HG03439 (cell line): Measurements from ENCODE around the gene CMSS1.

Source experiments
- ATAC-seq: cut with Tn5 transposase; IDR thresholded peaks from one replicate; pipeline ENCODE4 v1.9.1; 2021; ENCODE audit warnings: mild to moderate bottlenecking, moderate library complexity; ENCODE audit not compliant: unreplicated experiment

CMSS1 gene

GRCh38 chr3:99873269-99874102, 55.8 kb downstream of the CMSS1 start:
- ATAC-seq = no peak

DNA sequence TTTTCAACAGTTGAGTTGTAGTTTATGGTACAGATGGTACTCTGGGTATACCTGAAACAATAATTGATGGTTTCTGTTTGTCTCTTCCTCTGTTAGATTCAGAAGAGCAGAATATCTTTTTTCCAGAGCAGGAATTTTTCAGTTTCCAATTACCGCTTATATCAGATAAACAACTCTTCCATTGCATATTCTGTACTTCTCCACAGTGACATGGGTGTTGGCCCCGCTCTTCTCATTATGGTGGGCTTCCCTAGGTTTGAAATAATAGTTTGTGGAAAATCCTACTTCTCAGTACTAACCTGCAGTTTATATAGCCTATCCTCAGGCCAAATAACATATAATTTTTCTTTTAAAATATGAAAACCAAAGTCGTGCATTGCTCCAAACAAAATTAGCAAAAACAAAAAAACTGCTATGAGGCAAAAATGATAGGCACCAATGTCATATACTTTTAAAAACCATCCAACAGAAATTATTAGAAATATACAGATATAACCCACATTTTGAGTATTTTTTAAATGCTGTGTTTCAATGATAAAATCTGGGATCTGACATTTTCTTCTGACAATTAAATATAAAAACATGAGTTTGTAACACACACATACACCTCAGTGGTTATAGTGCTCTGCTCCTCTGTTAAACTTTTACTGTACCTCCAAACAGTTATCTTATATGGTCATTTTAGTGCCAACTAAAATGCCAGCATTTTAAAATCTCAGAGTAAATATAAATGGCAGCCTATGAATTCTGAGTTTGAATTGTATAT, 56.8 kb downstream of the CMSS1 start:
- ATAC-seq = no peak

- no peak for ATAC-seq
Observed at GRCh38 chr3:99875581-99875928, 57.9 kb downstream of the CMSS1 start.

GRCh38 chr3:99875929-99876841, 58.5 kb downstream of the CMSS1 start:
- peak; percentile 89 for ATAC-seq

- ATAC-seq = no peak
Observed at GRCh38 chr3:99877031-99877579, 59.4 kb downstream of the CMSS1 start.

- peak; percentile 54 for ATAC-seq
Observed at GRCh38 chr3:99878005-99878404, 60.3 kb downstream of the CMSS1 start.

GRCh38 chr3:99879275-99879674, 61.6 kb downstream of the CMSS1 start:
- no peak for ATAC-seq

DNA sequence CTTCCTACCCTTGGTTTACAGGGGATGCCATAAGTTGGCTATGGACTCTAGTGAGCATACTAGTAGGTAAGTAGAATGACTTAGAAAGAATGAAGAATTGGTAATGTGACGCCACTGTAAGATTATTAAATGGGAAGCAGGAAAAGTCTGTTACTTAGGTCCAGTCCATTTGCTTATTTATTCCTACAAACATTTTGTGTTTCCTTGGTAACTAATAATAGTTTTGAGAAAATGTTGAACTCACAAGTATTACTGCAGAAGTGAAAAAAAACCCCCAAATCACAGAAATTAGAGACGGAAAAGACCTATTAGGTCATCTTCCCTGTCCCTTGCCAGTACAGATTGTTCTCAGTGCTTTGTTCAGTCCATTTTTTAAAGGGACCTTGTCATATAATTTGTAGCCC, 63.5 kb downstream of the CMSS1 start:
- ATAC-seq = no peak

GRCh38 chr3:99882436-99883137, 64.9 kb downstream of the CMSS1 start:
- ATAC-seq = no peak

DNA sequence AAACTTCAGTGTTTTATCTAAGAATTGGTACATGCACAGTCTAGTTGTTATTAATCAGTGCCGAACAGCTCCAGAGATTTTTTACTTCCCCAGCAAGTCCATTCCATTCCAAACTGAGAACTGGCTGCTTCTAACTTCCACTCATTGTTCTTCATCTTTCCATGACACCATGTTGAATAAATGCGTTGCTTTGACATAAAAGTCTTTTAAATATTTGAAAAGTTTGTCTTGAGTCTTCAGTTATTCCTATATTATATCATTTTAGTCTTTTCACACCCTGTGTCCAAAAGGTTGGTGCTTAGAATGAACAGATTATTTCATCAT, 65.4 kb downstream of the CMSS1 start:
- no peak for ATAC-seq

DNA sequence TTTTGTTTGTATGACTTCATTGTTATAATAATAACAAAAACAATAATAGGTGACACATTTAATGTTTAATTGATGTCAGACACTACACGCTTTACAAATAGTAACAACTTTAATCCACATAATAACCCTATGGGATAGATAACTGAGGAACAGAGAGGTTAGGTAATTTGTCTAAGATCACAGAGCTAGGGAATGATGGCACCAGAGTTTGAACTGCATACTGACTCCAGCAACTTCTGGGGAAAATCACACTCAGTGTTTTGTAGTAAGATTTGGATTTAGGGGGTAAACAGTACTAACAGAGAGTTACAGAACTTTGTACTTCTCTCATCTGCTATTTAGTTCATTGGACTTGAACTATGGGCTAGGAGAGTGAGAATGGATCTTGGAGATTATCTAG, 66.0 kb downstream of the CMSS1 start:
- no peak for ATAC-seq

DNA sequence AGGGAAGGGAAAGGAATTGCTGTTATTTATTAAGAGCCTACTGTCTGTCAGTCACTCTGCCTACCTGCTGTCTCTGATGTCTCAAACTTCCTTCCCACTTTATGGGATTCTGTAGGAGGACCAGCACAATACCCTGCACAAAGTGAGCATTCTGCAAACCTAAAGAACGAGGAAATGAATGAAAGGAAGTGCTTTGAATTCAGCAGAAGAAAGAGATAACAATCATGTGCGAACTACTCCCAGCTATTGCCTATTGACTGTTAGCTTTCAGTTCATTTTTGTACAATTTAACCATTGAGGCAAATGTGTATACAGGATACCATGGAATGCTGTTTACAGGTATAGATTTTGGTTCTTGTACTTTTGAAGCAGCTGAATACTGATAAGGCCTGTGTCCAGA, 66.8 kb downstream of the CMSS1 start:
- no peak for ATAC-seq

GRCh38 chr3:99885085-99885484, 67.4 kb downstream of the CMSS1 start:
- no peak for ATAC-seq

DNA sequence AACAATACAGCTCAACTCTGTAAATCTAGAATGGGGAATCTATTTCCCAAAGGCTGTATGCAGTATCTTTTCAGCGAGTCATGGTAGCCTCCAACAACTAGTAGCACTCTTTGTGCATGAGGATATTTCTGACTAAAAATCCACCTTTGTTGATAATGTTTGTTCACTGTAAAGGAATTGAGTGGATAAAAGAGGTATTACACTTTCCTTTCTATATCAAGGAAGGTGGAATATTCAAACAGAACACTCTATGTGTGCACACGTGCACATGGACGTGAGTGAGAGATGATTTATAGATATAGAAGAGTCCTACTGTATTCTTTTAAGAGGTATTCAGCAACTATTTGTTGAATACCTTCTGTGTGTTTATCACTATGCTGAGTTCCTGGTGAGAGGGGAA, 68.2 kb downstream of the CMSS1 start:
- no peak for ATAC-seq

GRCh38 chr3:99891610-99892285, 74.1 kb downstream of the CMSS1 start:
- no peak for ATAC-seq

DNA sequence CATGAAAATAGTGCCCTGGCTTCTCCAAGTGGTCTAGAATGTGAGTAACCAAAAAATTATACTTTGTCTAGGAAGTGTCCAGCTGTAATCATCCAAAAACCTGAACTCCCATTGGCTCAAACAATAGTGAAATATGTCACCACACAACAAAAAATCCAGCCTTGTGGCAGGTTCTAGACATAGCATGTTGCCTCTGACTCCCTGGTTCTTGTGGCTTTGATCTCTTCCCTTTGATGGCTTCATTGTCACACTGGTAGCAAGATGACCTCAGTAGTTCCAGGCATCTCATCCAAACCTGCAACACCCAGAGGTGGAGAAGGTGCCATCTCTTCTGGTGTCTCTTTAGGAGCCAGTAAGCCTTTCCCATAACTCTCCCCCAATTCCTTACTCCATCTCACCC, 74.7 kb downstream of the CMSS1 start:
- no peak for ATAC-seq

DNA sequence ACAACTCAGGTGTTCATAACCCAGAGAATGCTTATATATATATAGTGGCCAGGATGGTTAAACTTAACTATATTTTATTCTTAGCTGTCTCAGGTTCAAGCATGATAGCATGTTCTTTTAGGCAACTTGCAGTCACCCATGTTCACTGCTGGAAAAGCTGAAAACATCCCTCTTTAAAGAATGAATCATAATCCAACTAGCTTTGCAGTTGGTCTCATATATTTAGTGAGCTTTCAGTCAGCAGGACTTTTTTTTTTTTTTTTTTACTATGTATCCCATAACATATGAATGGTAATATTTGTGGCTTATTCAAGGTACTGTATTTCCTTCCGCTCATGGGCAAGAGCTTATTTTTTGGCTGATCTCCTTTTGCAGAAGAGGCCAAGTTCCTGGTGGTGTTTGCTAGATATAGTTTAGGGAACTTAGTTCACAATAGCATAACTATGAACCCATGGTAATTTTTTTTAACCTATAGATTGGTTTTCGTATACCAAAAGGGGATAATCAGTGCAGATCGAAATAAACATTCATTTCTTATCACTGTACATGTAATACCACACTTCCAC, 77.6 kb downstream of the CMSS1 start:
- ATAC-seq = no peak

DNA sequence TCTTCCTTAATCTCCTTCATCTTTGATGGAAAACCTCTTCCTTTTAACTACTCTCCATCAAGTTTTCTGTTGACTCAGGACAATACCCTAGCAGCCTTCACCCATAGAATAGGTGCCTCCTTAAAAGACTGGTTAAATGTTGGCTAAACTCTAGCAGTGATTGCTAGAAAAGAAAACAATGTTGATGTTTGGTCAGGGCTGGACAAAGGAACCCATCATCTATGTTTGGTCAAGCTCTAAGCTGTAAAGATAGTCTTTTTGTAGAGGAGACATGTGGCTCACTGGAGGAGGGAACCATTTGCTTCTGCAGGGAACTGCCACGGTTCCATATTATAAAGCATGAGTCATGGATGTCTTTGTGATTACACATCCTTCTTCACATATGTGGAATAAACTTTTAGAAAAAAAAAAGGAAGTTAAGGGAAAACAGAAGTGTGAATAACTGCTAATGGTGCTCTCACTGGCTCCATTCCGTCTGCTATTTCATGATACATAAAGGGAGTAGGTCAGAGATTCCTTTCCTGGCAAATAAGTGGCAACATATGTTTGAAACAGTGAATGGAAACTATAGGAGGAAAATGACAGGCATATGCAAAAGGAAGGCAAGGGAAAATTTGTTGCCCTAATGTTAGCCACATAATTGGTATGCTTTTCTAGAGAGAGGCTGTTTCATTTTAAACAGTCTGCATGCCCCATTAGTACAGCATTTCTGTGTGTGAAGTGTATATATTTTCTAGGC, 78.2 kb downstream of the CMSS1 start:
- no peak for ATAC-seq

DNA sequence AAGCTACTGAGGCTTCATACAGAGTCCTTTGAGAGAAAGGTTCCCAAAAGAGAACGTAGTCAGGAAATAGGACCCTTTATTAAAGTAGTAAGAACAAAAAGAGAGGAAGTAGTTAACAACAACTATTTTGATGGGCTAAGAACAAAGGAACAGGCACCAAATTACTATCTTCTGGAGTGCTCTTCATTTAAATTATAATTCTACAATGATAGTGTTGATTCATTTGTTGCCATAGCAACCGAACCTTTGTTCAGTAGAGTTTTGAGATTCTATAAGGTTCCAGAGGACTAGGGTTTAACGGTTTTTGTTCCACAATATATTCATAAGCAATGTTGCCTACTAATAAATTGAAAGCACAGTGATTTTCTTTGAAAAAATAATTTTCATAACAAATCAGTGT, 78.8 kb downstream of the CMSS1 start:
- ATAC-seq = no peak
